K562 (cell line): Measurements from ENCODE around the gene BMP2K. TPM values are rescaled to one million over a fixed set of nuclear protein-coding genes. Genes with fewer than 3 reads are reported as not detected.

ENCODE experiments used
- CTBP1 ChIP-seq: fragments of 450-650 bp; IDR thresholded peaks from 2 replicates; pipeline ENCODE4 v1.6.1; 2016; ENCODE audit warnings: borderline replicate concordance
- SIRT6 ChIP-seq: IDR thresholded peaks from one replicate; pipeline ENCODE4 v1.6.1; 2012; ENCODE audit warnings: low read depth, mild to moderate bottlenecking, control low read depth, inconsistent platforms, low read length, moderate library complexity
- TCFL5 ChIP-seq: fragments of 250-450 bp; sonication (Bioruptor Pico); conservative IDR thresholded peaks from 2 replicates; pipeline ENCODE4 v1.6.1; 2021; ENCODE audit warnings: mild to moderate bottlenecking, moderate library complexity, matching md5 sums
- polyA plus RNA-seq, 8 experiments: library from polyadenylated mRNA; depleted of rRNA in 4 of 8; stranded (reverse) in 5 of 8; unstranded in 3 of 8; fragments of >200 nt; fragmentation: Nextera tagmentation in 2 of 8; fragmentation: Illumina TruSeq in 1 of 8; extraction: Ambion mirVana in 2 of 8; extraction: Trizol in 1 of 8; gene quantifications; 2 replicates each; pipeline versions ENCODE4 v1.2.1 to v1.2.3, GENCODE V29; 2011 to 2014; ENCODE audit warnings: inconsistent platforms in 1 of 8, missing spikeins in 1 of 8
- total RNA-seq, 7 experiments: library from RNA; depleted of rRNA in 6 of 7; stranded (reverse); fragments of >200 nt in 6 of 7; fragmentation: Illumina TruSeq in 2 of 7; extraction: Trizol in 2 of 7; gene quantifications; 2 replicates each; pipeline versions ENCODE4 v1.2.1 to v1.2.3, GENCODE V29; 2011 to 2021; ENCODE audit warnings: low replicate concordance in 1 of 7
- TF ChIP-seq, protein P1 (sequence below): fragments of 450-650 bp; IDR thresholded peaks from 2 replicates; pipeline ENCODE4 v1.6.1; 2016; ENCODE audit warnings: low read depth
- TF ChIP-seq, protein P2 (sequence below): fragments of 450-650 bp; formaldehyde crosslinking; IDR thresholded peaks from 2 replicates; pipeline ENCODE4 v1.4.0; 2020; ENCODE audit warnings: mild to moderate bottlenecking, moderate library complexity
- TF ChIP-seq, protein P3 (sequence below), 2 experiments: fragments of 450-650 bp; formaldehyde crosslinking in 1 of 2; IDR thresholded peaks; 2 replicates each; pipeline versions ENCODE4 v1.4.0 to v1.6.1; 2014 to 2020; ENCODE audit warnings: mild to moderate bottlenecking in 2 of 2, borderline replicate concordance in 1 of 2, low read depth in 1 of 2

Gene BMP2K
- total and polyA plus RNA-seq, 9 of the 15 experiments (the other 6 are each of a cell fraction or from before 2014, with no cell fraction given): 17.0 to 217 (median 104) TPM

DNA sequence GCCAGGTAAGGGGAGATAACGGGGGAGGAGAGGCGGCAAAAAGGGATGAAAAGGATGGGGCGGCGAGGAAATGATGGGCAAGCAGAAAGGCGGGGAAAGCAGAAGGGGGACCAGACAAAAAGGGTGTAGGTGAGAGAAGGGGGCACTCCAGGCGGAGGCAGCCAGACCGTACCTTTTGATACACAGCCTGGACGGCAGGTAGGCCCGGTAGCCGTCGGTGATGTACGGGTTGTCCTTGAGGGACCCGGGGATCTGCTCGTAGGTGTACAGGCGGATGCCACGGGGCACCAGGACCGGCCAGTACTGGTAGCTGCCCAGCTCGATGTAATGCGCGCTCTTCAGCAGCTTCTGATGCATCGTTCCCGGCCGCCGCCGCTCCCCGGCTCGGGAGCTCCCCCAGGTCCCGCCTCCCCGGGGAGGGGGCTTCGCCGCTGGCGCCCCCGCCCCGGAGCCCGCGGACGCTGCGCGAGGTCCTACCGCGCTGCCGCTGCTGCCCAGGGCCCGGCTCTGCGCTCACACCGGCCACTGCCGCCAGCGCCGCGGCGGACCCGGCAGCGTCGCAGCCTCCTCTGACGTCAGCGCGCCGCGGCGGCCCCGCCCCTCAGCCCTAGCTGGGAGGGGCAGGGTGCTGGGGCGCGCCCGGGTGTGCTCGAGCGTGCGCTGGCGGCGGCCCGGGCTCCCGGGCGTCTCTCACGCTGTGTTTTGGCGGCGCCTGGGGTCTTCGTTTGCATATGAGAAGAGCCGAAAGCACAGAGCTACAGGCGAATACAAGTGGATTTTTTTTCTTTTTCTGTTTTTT lies 162.9 kb downstream of the BMP2K start, which contains the start of gene PAQR3 (continued):
- TF ChIP-seq, protein P1, sequence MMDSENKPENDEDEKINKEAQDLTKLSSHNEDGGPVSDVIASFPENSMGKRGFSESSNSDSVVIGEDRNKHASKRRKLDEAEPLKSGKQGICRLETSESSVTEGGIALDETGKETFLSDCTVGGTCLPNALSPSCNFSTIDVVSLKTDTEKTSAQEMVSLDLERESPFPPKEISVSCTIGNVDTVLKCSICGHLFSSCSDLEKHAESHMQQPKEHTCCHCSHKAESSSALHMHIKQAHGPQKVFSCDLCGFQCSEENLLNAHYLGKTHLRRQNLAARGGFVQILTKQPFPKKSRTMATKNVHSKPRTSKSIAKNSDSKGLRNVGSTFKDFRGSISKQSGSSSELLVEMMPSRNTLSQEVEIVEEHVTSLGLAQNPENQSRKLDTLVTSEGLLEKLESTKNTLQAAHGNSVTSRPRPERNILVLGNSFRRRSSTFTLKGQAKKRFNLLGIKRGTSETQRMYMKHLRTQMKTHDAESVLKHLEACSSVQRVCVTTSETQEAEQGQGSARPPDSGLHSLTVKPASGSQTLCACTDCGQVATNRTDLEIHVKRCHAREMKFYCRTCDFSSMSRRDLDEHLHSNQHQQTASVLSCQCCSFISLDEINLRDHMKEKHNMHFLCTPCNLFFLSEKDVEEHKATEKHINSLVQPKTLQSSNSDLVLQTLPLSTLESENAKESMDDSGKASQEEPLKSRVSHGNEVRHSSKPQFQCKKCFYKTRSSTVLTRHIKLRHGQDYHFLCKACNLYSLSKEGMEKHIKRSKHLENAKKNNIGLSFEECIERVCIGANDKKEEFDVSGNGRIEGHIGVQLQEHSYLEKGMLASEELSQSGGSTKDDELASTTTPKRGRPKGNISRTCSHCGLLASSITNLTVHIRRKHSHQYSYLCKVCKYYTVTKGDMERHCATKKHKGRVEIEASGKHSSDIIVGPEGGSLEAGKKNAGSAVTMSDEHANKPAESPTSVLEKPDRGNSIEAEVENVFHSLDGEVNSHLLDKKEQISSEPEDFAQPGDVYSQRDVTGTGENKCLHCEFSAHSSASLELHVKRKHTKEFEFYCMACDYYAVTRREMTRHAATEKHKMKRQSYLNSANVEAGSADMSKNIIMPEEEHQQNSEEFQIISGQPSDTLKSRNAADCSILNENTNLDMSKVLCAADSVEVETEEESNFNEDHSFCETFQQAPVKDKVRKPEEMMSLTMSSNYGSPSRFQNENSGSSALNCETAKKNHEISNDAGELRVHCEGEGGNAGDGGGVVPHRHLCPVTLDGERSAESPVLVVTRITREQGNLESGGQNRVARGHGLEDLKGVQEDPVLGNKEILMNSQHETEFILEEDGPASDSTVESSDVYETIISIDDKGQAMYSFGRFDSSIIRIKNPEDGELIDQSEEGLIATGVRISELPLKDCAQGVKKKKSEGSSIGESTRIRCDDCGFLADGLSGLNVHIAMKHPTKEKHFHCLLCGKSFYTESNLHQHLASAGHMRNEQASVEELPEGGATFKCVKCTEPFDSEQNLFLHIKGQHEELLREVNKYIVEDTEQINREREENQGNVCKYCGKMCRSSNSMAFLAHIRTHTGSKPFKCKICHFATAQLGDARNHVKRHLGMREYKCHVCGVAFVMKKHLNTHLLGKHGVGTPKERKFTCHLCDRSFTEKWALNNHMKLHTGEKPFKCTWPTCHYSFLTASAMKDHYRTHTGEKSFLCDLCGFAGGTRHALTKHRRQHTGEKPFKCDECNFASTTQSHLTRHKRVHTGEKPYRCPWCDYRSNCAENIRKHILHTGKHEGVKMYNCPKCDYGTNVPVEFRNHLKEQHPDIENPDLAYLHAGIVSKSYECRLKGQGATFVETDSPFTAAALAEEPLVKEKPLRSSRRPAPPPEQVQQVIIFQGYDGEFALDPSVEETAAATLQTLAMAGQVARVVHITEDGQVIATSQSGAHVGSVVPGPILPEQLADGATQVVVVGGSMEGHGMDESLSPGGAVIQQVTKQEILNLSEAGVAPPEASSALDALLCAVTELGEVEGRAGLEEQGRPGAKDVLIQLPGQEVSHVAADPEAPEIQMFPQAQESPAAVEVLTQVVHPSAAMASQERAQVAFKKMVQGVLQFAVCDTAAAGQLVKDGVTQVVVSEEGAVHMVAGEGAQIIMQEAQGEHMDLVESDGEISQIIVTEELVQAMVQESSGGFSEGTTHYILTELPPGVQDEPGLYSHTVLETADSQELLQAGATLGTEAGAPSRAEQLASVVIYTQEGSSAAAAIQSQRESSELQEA: no peak
- TF ChIP-seq, protein P2, sequence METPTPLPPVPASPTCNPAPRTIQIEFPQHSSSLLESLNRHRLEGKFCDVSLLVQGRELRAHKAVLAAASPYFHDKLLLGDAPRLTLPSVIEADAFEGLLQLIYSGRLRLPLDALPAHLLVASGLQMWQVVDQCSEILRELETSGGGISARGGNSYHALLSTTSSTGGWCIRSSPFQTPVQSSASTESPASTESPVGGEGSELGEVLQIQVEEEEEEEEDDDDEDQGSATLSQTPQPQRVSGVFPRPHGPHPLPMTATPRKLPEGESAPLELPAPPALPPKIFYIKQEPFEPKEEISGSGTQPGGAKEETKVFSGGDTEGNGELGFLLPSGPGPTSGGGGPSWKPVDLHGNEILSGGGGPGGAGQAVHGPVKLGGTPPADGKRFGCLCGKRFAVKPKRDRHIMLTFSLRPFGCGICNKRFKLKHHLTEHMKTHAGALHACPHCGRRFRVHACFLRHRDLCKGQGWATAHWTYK (CRISPR knock-in tag): peak; percentile 77; the same call in 1 of the 2 replicates
- TF ChIP-seq CTBP1 (peak; percentile 59; the same call in 1 of the 2 replicates), TCFL5 (CRISPR knock-in tag) (no peak), SIRT6 (no peak)
- TF ChIP-seq, protein P3, sequence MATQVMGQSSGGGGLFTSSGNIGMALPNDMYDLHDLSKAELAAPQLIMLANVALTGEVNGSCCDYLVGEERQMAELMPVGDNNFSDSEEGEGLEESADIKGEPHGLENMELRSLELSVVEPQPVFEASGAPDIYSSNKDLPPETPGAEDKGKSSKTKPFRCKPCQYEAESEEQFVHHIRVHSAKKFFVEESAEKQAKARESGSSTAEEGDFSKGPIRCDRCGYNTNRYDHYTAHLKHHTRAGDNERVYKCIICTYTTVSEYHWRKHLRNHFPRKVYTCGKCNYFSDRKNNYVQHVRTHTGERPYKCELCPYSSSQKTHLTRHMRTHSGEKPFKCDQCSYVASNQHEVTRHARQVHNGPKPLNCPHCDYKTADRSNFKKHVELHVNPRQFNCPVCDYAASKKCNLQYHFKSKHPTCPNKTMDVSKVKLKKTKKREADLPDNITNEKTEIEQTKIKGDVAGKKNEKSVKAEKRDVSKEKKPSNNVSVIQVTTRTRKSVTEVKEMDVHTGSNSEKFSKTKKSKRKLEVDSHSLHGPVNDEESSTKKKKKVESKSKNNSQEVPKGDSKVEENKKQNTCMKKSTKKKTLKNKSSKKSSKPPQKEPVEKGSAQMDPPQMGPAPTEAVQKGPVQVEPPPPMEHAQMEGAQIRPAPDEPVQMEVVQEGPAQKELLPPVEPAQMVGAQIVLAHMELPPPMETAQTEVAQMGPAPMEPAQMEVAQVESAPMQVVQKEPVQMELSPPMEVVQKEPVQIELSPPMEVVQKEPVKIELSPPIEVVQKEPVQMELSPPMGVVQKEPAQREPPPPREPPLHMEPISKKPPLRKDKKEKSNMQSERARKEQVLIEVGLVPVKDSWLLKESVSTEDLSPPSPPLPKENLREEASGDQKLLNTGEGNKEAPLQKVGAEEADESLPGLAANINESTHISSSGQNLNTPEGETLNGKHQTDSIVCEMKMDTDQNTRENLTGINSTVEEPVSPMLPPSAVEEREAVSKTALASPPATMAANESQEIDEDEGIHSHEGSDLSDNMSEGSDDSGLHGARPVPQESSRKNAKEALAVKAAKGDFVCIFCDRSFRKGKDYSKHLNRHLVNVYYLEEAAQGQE (IDR thresholded peaks at IDR 0.05; ENCODE audit: borderline replicate concordance): peak; percentile 7
- TF ChIP-seq, protein P3 (CRISPR knock-in tag; IDR thresholded peaks at IDR 0.05; ENCODE audit: low read depth): no peak; the same call in 1 of the 2 replicates
